HG03045 (cell line): ENCODE results near the gene SLC19A3.
A peak's percentile ranks its signal among the peaks of the same experiment; 100 is the strongest.
"Not testable (repeated sequence)": the region's sequence is repeated elsewhere in the genome, so short reads cannot be mapped to it uniquely, and the experiment has no call there.

ENCODE experiments used
- ATAC-seq: cut with Tn5 transposase; IDR thresholded peaks from one replicate; pipeline ENCODE4 v1.9.1; 2021; ENCODE audit warnings: mild to moderate bottlenecking, moderate library complexity; ENCODE audit not compliant: unreplicated experiment

The SLC19A3 gene

DNA sequence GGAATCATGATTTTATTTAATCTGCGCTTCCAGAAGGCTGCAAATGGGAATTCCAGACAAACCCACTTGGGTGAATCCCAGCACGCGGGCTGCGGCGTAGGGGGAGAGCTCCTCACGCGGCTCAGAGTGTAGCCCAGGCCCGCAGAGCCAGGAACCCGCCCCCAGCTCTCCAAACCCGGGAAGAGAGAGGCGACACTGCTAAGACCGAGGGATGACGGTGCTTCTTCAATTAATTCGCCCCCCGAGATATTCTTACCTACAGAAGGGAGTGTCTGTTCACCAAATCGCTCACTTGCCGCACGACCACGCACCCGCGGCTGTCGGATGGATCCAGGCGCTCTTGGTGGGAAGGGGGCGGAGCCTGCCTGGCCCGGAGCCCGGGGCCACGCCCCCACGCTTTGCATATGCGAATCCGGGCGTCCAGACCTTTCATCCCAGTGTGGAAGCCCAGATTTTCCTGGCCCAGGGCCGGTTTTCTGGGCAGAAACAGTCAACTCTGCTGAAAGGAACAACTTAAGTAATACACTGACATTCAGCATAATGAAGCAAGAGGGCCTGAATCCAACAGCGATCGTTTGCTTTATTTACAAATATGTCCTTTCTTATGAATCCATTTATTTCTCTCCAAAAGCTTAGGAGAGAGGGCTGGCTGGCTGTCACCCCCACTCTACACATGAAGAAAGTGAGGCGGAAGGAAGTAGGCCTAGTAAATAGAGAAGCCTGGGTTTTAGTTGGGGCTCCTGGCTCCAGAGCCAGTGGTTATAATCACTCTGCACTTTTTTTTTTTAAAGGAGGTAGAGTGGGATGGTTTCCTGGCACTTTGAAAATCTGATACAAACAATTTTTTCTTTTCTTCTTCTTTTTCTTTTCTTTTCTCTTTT, at the start of gene SLC19A3:
SLC19A3 (minus strand) TSS at position 342 of the 881 bp plus-strand sequence. CDS start 15,710 bp downstream, outside the sequence.
- no peak for ATAC-seq

DNA sequence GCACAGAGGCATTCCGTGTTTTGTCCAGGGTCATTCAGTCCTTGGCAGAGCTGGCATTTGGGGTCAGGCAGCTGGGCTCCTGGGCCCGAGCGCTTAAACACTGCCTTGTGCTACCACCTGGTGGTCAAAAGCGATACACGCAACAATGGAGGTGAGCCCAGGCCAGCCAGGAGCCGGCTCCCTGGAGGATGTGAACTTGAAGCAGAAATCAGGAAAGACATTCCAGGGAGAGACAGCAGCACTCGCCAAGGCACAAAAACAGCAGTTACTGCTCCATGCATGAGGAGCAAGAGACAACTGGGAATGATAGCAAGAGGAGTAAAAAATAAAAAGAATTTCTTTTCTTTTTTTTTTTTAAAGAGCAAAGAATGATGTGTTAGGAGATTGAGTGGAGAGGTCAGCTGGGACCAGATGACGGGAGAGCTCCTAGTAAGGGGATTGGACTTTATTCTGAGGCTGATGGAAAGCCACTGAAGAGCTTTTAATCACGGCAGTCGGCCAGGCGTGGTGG, 48.6 kb upstream of the SLC19A3 start:
- ATAC-seq: peak; percentile 95

DNA sequence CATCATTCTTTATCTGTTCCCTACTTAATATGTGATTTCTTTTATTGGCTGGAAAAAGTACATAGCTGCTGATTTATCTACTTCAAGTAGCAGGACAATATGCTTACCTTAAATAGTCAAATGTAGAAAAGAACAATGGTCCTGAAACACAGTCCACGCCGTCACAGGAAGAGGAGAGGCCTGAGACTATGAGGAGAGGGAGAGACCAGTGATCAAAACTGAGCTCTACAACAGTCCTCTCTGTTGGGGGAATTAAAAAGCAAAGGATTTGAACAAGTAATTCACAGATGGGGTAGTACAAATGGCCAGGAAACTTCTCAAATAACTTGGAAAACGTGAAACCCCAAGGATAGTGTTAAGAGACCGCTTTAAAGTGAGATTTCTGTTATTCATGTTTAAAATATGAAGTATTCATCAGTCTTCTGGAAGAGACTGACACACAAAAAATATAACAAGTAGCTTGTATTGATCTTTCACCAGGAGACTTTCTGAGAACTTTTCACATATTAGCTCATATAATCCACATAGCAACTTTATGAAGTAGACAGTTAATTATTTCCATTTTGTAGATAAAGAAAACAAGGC, 48.1 kb upstream of the SLC19A3 start:
- ATAC-seq: no peak

DNA sequence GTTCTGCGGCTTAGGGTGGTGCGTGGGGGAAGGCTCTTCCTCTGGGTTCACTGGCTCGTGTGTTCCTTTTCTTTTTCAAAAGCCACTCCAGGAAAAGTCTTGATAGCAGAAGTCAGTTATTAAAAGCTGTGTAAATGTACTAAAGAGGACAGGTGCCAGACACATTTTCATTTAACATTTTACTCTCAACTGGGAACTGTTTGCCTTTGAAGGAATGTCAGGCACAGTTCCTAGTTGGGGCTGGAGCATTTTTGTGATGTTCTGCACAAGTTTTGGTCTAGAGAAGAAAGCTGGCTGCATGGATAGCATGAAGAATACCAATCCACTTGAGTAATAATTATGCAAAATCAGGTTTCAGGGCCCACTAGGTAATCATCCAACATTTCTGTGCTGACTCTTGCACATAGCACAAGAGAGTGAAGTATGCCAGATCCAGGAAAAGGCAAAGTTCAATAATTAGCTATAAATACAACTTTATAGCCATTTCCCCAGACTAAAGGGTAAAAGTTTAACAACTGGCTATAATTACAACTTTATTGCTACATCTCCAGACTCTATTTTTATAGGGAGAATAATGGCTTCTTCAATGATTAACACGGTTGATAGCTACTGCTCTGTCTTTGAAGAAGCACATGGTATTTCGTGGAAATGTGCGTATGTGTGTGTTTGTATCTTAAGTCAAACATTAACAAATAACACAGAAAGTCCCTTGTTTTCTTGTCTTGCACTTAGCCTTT, 44.1 kb upstream of the SLC19A3 start:
- ATAC-seq: no peak

DNA sequence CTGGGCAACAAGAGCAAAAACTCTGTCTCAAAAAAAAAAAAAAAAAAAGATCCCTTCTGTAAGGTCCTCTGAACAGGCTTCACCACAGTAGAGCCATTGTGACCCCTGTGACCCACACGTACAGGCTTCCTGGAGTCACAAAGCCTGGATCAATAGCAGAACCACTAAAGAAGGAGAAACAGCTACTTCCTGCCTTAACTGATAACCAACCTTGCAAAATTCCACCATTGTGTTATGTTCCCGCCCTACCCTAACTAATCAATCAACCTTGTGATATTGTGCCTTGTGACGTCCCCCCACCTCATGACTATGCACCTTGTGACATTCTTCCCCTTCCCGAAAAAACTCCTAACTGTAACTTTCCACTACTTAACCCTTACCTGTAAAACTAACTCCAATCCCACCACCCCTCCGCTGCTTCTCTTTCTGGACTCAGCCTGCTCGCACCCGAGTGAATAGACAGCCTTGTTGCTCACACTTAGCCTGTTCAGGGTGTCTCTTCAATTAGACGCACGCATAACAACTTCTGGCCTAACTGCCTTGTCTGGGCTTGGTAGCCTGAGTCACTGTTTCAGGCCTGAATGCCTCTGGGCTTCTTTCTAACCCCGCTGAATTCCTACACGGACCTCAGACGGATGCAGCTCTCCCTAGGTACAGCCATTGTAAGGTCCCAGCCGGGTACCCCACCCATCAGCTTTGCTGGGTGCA, 41.7 kb upstream of the SLC19A3 start:
- ATAC-seq: no peak

DNA sequence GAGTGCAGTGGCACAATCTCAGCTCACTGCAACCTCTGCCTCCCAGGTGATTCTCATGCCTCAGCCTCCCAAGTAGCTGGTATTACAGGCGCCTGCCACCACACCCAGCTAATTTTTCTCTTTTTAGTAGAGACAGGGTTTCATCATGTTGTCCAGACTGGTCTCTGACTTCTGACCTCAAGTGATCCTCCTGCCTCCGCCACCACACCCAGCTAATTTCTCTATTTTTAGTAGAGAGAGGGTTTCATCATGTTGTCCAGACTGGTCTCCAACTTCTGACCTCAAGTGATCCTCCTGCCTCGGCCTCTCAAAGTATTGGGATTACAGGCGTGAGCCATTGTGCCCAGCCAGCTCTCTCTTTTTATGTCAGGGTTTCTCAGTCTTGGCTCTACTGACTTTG, 38.4 kb upstream of the SLC19A3 start:
- ATAC-seq: not testable (repeated sequence)

DNA sequence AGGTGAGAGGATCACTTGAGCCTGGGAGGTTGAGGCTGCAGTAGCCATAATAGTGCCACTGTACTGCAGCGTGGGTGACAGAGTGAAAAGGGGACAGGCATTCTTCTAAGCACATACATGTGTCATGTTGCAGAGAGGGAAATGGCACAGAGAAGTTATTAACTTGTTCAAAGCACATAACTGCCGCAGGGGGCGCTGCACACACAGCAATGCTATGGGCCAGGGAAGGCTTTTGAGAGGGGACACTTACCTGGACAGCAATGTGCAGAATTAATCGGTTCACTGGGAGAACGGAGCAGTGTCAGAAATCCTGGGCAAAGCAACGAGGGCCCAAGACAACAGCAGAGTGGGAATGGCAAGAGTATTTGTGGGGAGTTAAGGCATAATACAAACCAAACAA, 30.3 kb upstream of the SLC19A3 start:
- ATAC-seq: no peak

DNA sequence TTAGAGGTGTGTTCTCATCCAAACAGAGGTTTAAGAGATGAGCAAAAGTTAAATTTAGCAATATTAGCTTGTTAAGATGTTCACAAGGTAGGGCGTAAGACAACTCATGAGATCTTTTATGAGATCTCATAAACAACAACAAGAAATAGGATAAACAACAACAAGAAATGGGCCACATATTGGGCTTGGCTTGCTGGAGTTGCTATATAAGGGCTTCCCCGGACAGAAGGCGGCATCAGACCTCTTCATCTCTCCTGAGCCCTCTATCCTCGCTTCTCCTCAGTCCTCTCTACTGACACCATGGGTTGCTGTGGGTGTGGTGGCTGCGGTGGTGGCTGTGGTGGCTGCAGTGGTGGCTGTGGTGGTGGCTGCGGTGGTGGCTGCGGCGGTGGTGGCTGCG, 27.8 kb upstream of the SLC19A3 start, which contains the start of gene SCYGR8:
SCYGR8 (plus strand) TSS at position 301 of the 400 bp plus-strand sequence; CDS start at position 301, 0 bp downstream.
- no peak for ATAC-seq

DNA sequence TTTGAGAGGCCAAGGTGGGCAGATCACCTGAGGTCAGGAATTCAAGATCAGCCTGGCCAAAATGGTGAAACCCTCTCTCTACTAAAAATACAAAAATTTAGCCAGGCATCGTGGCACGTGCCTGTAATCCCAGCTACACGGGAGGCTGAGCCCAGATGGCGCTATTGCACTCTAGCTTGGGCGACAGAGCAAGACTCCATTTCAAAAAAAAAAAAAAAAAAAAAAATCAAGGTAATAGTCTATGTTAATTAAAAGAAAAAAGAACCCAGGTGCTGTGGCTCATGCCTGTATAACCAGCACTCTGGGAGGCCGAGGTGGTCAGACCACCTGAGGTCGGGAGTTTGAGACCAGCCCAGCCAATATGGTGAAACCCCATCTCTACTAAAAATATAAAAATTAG, 22.9 kb upstream of the SLC19A3 start:
- ATAC-seq: not testable (repeated sequence)

DNA sequence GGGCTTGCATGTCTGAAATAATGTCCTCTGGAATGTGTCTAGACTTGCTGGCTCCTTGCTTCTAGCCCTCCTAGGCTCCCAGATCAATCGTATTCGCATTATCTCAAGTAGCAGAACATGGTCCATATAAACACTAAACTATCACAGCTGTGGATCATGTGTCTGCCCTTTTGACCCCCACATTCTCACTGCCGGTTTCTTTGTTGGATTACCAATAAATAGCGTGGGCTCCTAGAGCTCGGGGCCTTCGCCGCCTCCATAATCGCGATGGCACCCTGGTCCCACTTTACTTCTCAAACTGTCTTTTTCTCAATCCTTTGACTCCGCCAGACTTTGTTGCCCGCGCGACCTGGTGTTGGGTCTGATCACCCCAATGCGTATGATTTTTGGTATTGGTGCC, 21.5 kb upstream of the SLC19A3 start:
- ATAC-seq: no peak

DNA sequence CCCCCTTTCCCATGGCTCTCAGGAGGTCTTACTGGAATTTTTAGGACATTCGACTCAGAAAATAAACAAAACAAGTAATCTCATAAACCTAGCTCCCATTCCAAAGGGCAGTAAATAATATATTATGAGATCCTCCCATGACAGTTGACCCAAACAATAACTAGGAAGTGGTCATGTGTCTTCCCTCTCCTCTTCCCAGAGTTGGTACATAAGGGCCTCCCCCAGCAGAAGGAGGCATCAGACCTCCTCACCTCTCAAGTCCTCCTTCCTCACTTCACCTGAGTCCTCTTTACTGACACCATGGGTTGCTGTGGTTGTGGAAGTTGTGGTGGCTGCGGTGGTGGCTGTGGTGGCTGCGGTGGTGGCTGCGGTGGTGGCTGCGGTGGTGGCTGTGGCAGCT, 10.2 kb upstream of the SLC19A3 start, which contains the start of gene SCYGR7:
SCYGR7 (plus strand) TSS at position 301 of the 400 bp plus-strand sequence; CDS start at position 301, 0 bp downstream.
- no peak for ATAC-seq

DNA sequence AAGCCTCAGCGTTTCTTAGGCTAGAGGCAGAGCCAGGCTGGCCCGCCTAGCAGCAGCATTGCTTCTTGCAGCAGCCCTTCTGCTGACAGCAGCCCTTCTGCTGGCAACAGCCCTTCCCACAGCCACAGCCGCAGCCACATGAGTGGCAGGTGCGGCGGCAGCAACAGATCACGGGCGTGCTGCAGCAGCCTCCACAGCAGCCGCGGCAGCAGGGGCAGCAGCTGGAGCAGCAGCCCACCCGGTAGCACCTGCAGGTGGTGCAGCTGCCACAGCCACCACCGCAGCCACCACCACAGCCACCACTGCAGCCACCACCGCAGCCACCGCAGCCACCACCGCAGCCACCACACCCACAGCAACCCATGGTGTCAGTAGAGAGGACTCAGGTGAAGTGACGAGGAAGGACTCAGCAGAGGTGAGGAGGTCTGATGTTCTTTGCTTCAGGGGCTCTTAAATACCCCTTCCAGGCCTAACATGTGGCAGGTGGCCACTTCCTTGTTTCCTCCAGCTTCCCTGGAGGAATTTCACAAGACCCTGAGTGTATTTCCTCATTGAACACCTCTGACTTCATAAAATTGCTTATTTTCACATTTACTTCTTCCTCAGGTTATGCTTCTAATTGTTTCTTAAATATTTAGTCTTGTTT, 6.7 kb upstream of the SLC19A3 start, which contains the start of gene SCYGR6:
SCYGR6 (minus strand) TSS at position 364 of the 646 bp plus-strand sequence; CDS start at position 364, 0 bp downstream.
- no peak for ATAC-seq

DNA sequence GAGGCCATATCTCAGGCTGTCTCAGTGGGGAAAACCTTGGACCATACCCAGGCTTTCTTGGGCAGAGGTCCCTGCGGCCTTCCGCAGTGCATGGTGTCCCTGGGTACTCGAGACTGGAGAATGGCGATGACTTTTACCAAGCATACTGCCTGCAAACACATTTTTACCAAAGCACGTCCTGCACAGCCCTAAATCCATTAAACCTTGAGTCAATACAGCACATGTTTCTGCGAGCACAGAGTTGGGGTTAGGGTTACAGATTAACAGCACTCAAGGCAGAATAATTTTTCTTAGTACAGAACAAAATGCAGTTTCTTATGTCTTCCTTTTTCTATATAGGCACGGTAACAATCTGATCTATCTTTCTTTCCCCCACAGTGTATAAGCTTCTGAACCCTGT, 5.0 kb upstream of the SLC19A3 start:
- ATAC-seq: not testable (repeated sequence)

DNA sequence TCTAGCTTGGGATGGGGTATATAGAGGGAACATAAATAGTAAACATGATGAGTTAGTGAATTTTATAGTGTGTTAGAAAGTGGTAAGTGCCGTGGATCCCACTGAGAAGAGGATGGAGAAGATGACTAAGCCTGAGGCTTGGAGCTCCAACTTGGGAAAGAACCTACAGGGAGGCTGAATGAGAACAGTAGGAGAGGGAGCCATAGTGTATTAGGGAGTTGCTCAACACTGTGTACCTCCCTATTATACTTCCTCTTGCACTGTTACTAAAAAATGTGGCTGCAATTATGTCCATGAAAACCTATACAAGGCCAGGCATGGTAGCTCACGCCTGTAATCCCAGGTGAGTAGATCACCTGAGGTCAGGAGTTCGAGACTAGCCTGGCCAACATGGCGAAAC, 2.9 kb upstream of the SLC19A3 start:
- no peak for ATAC-seq

DNA sequence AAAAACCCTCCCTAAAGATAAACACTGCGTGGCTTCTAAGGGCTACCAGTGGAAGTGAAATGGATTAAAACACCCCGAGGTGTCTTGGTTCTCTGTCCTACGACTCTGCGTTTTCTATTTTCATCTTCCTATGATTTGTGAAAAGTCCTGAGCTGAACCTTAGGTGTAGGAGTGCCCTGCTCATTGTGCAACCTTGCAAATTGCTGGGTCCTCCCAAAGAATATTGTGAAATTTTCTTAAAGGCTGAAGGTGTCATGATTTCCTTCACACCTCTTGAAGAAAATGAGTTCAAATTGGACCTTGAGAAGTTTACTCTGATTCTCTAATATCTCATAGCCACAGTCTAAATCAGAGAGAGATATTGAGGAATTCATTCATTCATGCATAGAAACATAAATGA, 1.8 kb upstream of the SLC19A3 start:
- no peak for ATAC-seq

DNA sequence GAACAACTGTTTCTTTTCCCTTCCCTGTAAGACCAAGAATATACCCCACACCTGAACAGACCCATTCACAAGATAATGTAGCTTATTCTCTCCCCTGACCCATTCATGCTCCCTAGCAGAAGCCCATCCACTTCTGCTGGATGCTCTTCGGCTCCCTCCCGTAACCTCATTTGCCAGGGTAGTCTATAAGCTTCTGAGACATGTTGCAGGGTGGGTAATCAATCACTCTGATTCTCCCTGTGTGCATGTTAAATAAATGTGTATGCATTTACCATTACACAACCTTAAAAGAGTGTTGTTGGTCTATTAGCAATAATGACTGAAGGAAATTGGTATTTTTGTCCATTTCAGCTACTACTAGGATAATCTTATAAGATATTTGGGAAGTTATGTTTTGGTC, 1.3 kb downstream of the SLC19A3 start:
- no peak for ATAC-seq

DNA sequence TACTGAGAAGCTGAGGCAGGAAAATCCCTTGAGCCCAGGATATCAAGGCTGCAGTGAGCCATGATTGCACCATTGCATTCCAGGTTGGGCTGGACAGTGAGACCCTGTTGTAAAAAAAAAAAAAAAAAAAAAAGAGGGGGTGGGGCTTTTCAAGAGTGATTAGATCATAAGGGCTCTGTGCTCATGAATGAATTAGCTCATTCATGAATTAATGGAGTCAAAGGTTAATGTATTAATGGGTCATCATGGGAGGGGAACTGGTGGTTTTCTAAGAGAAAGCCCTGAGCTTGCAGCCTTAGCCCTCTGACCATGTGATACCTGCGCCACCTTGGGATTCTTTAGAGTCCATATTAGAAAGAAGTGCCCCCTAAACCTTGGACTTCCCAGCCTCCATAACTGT, 4.5 kb downstream of the SLC19A3 start:
- ATAC-seq: no peak

DNA sequence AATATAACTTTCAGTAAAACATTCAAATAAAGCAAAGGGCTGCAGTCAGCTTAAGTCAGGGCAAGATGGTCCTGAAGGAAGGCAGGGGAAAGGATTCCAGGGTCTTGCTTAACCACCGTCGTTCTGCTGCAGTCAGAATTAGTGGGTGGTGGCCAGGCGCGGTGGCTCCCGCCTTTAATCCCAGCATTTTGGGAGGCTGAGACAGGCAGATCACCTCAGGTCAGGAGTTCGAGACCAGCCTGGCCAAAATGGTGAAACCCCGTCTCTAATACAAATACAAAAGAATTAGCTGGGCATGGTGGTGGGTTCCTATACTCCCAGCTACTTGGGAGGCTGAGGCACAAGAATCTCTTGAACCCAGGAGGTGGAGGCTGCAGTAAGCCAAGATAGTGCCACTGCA, 6.8 kb downstream of the SLC19A3 start:
- ATAC-seq: no peak

DNA sequence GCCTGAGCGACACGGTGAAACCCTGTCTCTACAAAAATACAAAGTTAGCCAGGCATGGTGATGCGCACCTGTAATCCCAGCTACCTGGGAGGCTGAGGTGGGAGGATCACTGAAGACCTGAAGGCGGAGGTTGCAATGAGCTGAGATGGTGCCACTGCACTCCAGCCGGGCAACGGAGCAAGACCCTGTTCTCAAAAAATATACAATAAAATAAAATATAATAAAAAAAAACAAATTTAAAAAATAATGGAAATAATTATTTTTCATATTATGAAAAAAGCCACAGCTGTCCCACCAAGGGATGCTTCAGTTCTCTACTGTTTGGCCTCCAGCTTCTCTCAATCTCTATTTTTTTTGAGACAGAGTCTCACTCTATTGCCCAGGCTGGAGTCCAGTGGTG, 10.4 kb downstream of the SLC19A3 start:
- ATAC-seq: no peak

DNA sequence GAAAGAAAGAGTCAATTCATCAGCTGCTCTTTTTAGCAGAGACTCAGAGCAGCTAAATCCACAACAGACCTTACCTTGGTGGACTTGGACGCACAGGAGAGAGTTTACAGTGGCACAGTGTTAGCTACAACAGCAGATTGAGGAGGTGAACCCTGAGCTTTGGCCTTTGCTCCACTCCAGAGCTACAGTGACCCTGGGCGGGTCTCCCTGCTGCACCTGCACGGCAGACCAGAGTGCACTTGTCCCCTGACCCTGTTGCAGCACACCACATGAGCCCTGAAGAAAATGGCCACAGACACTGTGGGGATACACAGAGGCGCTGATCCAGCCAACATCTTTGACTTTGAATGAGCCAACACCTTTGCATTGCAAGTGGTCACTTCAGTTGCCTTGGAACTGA, 11.0 kb downstream of the SLC19A3 start:
- no peak for ATAC-seq
